Glutamatergic neuron (in vitro differentiated cells): ENCODE results near the gene SLC14A1. TPM values are rescaled to one million over a fixed set of nuclear protein-coding genes. Genes with fewer than 3 reads are reported as not detected.
A peak's percentile ranks its signal among the peaks of the same experiment; 100 is the strongest.

Experiments used
- DNase-seq: peaks from one replicate; pipeline ENCODE4 v3.0.0; 2022
- H3K27ac Mint-ChIP-seq: one replicate; pipeline ENCODE4 v1.8.0; 2020; ENCODE audit warnings: mild to moderate bottlenecking, mixed read lengths, inconsistent platforms; ENCODE audit not compliant: unreplicated experiment
- H3K27me3 Mint-ChIP-seq: one replicate; pipeline ENCODE4 v1.8.0; 2020; ENCODE audit warnings: mild to moderate bottlenecking, moderate library complexity, mixed read lengths, inconsistent platforms; ENCODE audit not compliant: unreplicated experiment
- H3K36me3 Mint-ChIP-seq: one replicate; pipeline ENCODE4 v1.8.0; 2020; ENCODE audit warnings: mild to moderate bottlenecking, mixed read lengths, inconsistent platforms; ENCODE audit not compliant: unreplicated experiment
- H3K4me1 Mint-ChIP-seq: one replicate; pipeline ENCODE4 v1.8.0; 2020; ENCODE audit warnings: mild to moderate bottlenecking, low read depth, mixed read lengths, inconsistent platforms; ENCODE audit not compliant: unreplicated experiment
- H3K4me3 Mint-ChIP-seq: one replicate; pipeline ENCODE4 v1.8.0; 2020; ENCODE audit warnings: mild to moderate bottlenecking, mixed read lengths, inconsistent platforms; ENCODE audit not compliant: unreplicated experiment
- H3K9me3 Mint-ChIP-seq: one replicate; pipeline ENCODE4 v1.8.0; 2020; ENCODE audit warnings: mild to moderate bottlenecking, moderate library complexity, mixed read lengths, inconsistent platforms; ENCODE audit not compliant: unreplicated experiment
- total RNA-seq: library from RNA; stranded (reverse); fragmentation: NEBNext Ultra II Directional; extraction: Animal tissue kit (Norgen Biotek cat#: 25700); gene quantifications from one replicate; pipeline ENCODE4 v1.2.1, GENCODE V29; 2021; ENCODE audit not compliant: unreplicated experiment
- TF ChIP-seq, protein P1 (sequence below): fragments of 200-600 bp; sonication (generic); IDR thresholded peaks from one replicate; pipeline ENCODE4 v1.5.0; 2021; ENCODE audit not compliant: partially characterized antibody, unreplicated experiment

Gene SLC14A1
- total RNA-seq, 1 donor from 2014 or later, result not detected

DNA sequence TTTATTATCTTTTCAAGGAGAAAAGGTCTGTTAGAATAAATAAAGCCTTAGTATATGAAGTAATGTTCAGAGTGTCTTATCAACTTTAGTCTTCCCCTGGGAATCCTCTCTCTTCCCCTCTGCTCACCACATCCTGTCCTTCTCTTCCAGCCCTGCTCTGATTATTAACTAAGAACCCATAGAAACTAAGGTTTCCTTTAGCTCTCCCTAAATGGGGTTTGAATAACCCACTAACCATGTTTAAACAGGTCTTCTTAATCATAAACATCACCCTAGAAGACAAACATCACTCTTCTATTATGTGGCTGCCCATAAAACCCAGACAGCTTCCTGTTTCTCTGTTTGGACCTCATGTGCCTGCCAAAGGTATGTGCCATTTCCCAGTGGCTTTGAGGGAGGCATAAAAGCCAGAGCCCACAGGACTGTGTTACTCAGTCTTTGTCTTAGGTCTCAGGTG is 50.1 kb downstream of the SLC14A1 start:
- H3K4me1 Mint-ChIP-seq, result no peaks in the 10 kb centered on the region
- no peak overlapping the region for H3K4me3 Mint-ChIP-seq
- H3K9me3 Mint-ChIP-seq, result no peaks in the 10 kb centered on the region
- H3K27ac Mint-ChIP-seq, result no peak overlapping the region
- H3K36me3 Mint-ChIP-seq, result no peaks in the 10 kb centered on the region
- no peak for DNase-seq
- peaks cover 4% of the 10 kb centered on the region for H3K27me3 Mint-ChIP-seq
- TF ChIP-seq, protein P1, sequence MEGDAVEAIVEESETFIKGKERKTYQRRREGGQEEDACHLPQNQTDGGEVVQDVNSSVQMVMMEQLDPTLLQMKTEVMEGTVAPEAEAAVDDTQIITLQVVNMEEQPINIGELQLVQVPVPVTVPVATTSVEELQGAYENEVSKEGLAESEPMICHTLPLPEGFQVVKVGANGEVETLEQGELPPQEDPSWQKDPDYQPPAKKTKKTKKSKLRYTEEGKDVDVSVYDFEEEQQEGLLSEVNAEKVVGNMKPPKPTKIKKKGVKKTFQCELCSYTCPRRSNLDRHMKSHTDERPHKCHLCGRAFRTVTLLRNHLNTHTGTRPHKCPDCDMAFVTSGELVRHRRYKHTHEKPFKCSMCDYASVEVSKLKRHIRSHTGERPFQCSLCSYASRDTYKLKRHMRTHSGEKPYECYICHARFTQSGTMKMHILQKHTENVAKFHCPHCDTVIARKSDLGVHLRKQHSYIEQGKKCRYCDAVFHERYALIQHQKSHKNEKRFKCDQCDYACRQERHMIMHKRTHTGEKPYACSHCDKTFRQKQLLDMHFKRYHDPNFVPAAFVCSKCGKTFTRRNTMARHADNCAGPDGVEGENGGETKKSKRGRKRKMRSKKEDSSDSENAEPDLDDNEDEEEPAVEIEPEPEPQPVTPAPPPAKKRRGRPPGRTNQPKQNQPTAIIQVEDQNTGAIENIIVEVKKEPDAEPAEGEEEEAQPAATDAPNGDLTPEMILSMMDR, result no peak

DNA sequence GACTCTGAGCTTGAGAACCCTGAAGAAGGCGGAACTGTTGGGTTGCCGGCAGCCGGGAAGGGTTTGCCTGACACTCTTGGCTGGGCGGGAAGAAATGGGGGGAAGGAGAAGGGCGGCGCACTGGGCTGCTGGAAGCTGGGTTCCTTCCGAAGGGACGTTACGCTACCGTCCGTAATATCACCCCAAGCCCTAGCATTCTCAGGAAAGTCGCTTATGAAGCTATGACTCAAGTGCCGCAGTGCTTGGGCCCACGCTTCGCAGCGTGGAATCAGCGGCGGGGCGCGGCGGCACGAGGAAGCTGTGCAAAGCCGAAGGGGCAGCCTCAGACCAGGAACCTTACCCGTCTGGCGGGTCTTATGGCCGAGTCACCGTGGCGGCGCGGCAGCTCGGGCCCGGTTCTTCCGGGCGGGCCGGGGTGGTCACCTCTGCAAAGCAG is 51.3 kb downstream of the SLC14A1 start:
- TF ChIP-seq, protein P1, result no peak
- no peaks in the 10 kb centered on the region for H3K4me1 Mint-ChIP-seq
- H3K4me3 Mint-ChIP-seq, result peak overlapping the region; percentile 52
- no peaks in the 10 kb centered on the region for H3K36me3 Mint-ChIP-seq
- no peaks in the 10 kb centered on the region for H3K9me3 Mint-ChIP-seq
- DNase-seq, result peak; percentile 43
- no peak overlapping the region for H3K27ac Mint-ChIP-seq
- H3K27me3 Mint-ChIP-seq, result peaks cover 5% of the 10 kb centered on the region

DNA sequence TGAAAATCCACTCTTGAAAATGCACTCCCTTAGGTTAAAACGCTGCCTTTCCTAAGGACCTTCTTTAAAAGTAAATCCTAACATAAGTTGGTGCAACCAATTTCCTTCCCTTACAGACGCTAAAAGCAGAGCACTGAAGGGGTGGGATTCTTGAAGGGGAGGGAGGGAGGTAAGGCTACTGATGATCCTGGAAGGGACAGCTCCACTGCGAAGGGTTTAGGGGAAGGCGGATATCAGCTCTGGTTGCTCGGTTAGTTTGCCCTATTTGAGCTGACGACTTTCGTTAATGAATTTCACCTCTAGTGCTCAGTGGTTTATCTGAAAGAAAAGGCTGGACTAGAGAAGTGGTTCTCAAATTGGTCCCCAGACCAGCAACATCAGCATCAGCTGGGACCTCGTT is 51.8 kb downstream of the SLC14A1 start:
- no peak overlapping the region for H3K27ac Mint-ChIP-seq
- TF ChIP-seq, protein P1, result no peak
- no peaks in the 10 kb centered on the region for H3K9me3 Mint-ChIP-seq
- no peaks in the 10 kb centered on the region for H3K36me3 Mint-ChIP-seq
- peak overlapping the region; percentile 52 for H3K4me3 Mint-ChIP-seq
- DNase-seq, result no peak
- peaks cover 3% of the 10 kb centered on the region for H3K27me3 Mint-ChIP-seq
- no peaks in the 10 kb centered on the region for H3K4me1 Mint-ChIP-seq

DNA sequence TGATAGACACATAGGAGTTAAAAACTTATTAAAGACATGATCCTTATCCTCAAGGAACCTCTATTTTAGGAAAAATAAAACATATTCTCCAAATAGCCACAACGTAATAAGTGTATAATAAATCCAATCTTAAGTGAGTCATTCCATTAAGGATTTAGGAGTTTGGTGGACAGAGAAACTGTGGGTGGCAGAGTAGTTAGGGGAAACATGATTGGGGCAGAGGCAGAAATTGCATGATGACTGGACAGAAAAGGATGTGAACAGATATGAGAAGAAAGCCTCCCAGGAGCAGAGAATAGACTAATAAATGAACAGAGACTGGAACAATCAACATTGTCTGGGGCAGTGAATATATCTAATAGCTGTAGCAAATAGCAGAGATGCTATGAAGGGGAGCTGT is 53.4 kb downstream of the SLC14A1 start:
- no peak overlapping the region for H3K27ac Mint-ChIP-seq
- TF ChIP-seq, protein P1, result no peak
- no peaks in the 10 kb centered on the region for H3K4me1 Mint-ChIP-seq
- H3K9me3 Mint-ChIP-seq, result no peaks in the 10 kb centered on the region
- no peak for DNase-seq
- H3K36me3 Mint-ChIP-seq, result no peaks in the 10 kb centered on the region
- no peak overlapping the region for H3K4me3 Mint-ChIP-seq
- peaks cover 2% of the 10 kb centered on the region for H3K27me3 Mint-ChIP-seq

DNA sequence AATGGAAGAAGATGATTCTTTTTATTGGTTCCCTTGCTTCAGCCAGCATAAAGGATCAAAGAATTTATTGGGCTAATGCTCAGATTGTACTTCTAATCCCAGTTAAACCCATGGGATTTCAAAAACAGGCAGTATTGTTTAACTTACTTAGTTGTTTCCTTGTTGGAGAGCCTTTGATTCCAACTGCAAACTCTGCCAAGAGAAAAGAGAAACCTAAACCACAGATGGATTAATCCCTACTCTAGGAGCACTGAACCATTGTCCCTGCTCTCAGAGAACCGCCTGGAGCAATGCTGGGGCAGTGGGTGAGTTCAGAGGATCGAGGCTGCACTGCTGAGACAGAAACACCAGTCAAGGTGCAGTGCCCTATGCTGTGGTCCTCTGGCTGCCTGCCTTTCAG is 56.6 kb downstream of the SLC14A1 start:
- Mint-ChIP-seq H3K4me1 (no peaks in the 10 kb centered on the region), H3K4me3 (no peak overlapping the region), H3K36me3 (no peaks in the 10 kb centered on the region), H3K27ac (no peak overlapping the region), H3K27me3 (peaks cover 2% of the 10 kb centered on the region), H3K9me3 (no peaks in the 10 kb centered on the region)
- TF ChIP-seq, protein P1, result no peak
- DNase-seq, result no peak
